H9 (cell line): ENCODE measurements around the gene WDR83. TPM values are rescaled to one million over a fixed set of nuclear protein-coding genes. Genes with fewer than 3 reads are reported as not detected.

Source experiments
- DNase-seq: peaks from one replicate; pipeline ENCODE4 v3.0.0-alpha.2; 2017
- H2AFZ ChIP-seq: one replicate; pipeline ENCODE4 v1.6.1; 2013; ENCODE audit warnings: mild to moderate bottlenecking, low read length, control low read depth, moderate library complexity
- H2AK5ac ChIP-seq: 2 replicates; pipeline ENCODE4 v1.6.1; 2013; ENCODE audit warnings: low read length, control low read depth, mixed read lengths; ENCODE audit not compliant: insufficient read length
- H2BK120ac ChIP-seq: one replicate; pipeline ENCODE4 v1.6.1; 2013; ENCODE audit warnings: low read depth, mild to moderate bottlenecking, low read length, control low read depth, inconsistent platforms; ENCODE audit not compliant: poor library complexity, severe bottlenecking
- H2BK12ac ChIP-seq: 2 replicates; pipeline ENCODE4 v1.6.1; 2013; ENCODE audit warnings: low read length, control low read depth, mixed read lengths, low read depth; ENCODE audit not compliant: insufficient read length
- H2BK15ac ChIP-seq: 2 replicates; pipeline ENCODE4 v1.6.1; 2013; ENCODE audit warnings: low read depth, low read length, control low read depth
- H2BK20ac ChIP-seq: one replicate; pipeline ENCODE4 v1.6.1; 2013; ENCODE audit warnings: low read depth, mild to moderate bottlenecking, low read length, control low read depth, inconsistent platforms; ENCODE audit not compliant: poor library complexity, severe bottlenecking
- H2BK5ac ChIP-seq: 2 replicates; pipeline ENCODE4 v1.6.1; 2013; ENCODE audit warnings: low read length, control low read depth, mixed read lengths; ENCODE audit not compliant: insufficient read length
- H3K14ac ChIP-seq: 2 replicates; pipeline ENCODE4 v1.6.1; 2013; ENCODE audit warnings: low read length, control low read depth; ENCODE audit not compliant: insufficient read depth
- H3K18ac ChIP-seq: 2 replicates; pipeline ENCODE4 v1.6.1; 2013; ENCODE audit warnings: low read depth, mild to moderate bottlenecking, mixed read lengths, low read length, control low read depth; ENCODE audit not compliant: insufficient read length
- H3K23ac ChIP-seq: 2 replicates; pipeline ENCODE4 v1.6.1; 2013; ENCODE audit warnings: low read length, control low read depth, mixed read lengths, low read depth; ENCODE audit not compliant: insufficient read length
- H3K23me2 ChIP-seq: 2 replicates; pipeline ENCODE4 v1.6.1; 2013; ENCODE audit warnings: low read depth, mild to moderate bottlenecking, mixed read lengths, low read length, control low read depth; ENCODE audit not compliant: insufficient read length, poor library complexity, severe bottlenecking
- H3K27ac ChIP-seq: 2 replicates; pipeline ENCODE4 v1.5.1; 2013; ENCODE audit warnings: low read length, control low read depth, mixed read lengths, low read depth; ENCODE audit not compliant: insufficient read length
- H3K27me3 ChIP-seq: 2 replicates; pipeline ENCODE4 v1.6.1; 2013; ENCODE audit warnings: low read length, control low read depth, inconsistent platforms; ENCODE audit not compliant: insufficient read depth
- H3K4ac ChIP-seq: 2 replicates; pipeline ENCODE4 v1.6.1; 2013; ENCODE audit warnings: low read depth, mild to moderate bottlenecking, control low read depth, inconsistent platforms, low read length, moderate library complexity
- H3K4me1 ChIP-seq: 2 replicates; pipeline ENCODE4 v1.6.1; 2013; ENCODE audit warnings: low read length, control low read depth, inconsistent platforms; ENCODE audit not compliant: insufficient read depth
- H3K4me2 ChIP-seq: 2 replicates; pipeline ENCODE4 v1.6.1; 2013; ENCODE audit warnings: low read length, control low read depth, mixed read lengths; ENCODE audit not compliant: insufficient read length, insufficient read depth
- H3K56ac ChIP-seq: 2 replicates; pipeline ENCODE4 v1.6.1; 2013; ENCODE audit warnings: low read depth, mild to moderate bottlenecking, mixed read lengths, low read length, control low read depth; ENCODE audit not compliant: insufficient read length
- H3K79me1 ChIP-seq: 2 replicates; pipeline ENCODE4 v1.6.1; 2013; ENCODE audit warnings: low read depth, mild to moderate bottlenecking, moderate library complexity, low read length, control low read depth, inconsistent platforms; ENCODE audit not compliant: insufficient read depth, poor library complexity, severe bottlenecking
- H3K79me2 ChIP-seq: 2 replicates; pipeline ENCODE4 v1.6.1; 2013; ENCODE audit warnings: low read length, control low read depth, inconsistent platforms; ENCODE audit not compliant: insufficient read depth
- H3K9ac ChIP-seq: 2 replicates; pipeline ENCODE4 v1.6.1; 2013; ENCODE audit warnings: low read length, control low read depth, mixed read lengths; ENCODE audit not compliant: insufficient read length; ENCODE audit errors: extremely low read depth
- H3K9me3 ChIP-seq: one replicate; pipeline ENCODE4 v1.6.1; 2013; ENCODE audit warnings: low read depth, low read length, inconsistent platforms; ENCODE audit not compliant: control insufficient read depth
- H3T11ph ChIP-seq: one replicate; pipeline ENCODE4 v1.6.1; 2013; ENCODE audit warnings: mild to moderate bottlenecking, low read length, control low read depth, inconsistent platforms
- H4K20me1 ChIP-seq: one replicate; pipeline ENCODE4 v1.6.1; 2013; ENCODE audit not compliant: control insufficient read depth, insufficient read length, insufficient read depth
- H4K5ac ChIP-seq: 2 replicates; pipeline ENCODE4 v1.6.1; 2013; ENCODE audit warnings: low read depth, mild to moderate bottlenecking, mixed read lengths, low read length, control low read depth; ENCODE audit not compliant: insufficient read length
- H4K8ac ChIP-seq: replicated peaks from 2 replicates; pipeline ENCODE4 v1.6.1; 2013; ENCODE audit warnings: low read length, control low read depth, mixed read lengths, low read depth; ENCODE audit not compliant: insufficient read length
- H4K91ac ChIP-seq: 2 replicates; pipeline ENCODE4 v1.6.1; 2013; ENCODE audit warnings: low read depth, mild to moderate bottlenecking, moderate library complexity, mixed read lengths, low read length, control low read depth; ENCODE audit not compliant: insufficient read length
- H3K27ac Mint-ChIP-seq, 3 experiments: 2 replicates in 2 of 3; 3 replicates in 1 of 3; pipeline ENCODE4 v1.8.0; 2020 to 2021; ENCODE audit warnings: mixed read lengths in 3 of 3, mild to moderate bottlenecking in 1 of 3, moderate library complexity in 1 of 3
- H3K27me3 Mint-ChIP-seq: 2 replicates; pipeline ENCODE4 v1.8.0; 2021; ENCODE audit warnings: low read depth, mild to moderate bottlenecking, moderate library complexity, mixed read lengths
- H3K36me3 Mint-ChIP-seq, 3 experiments: 2 replicates in 2 of 3; 3 replicates in 1 of 3; pipeline ENCODE4 v1.8.0; 2020 to 2021; ENCODE audit warnings: low read depth in 3 of 3, mixed read lengths in 3 of 3; ENCODE audit not compliant: insufficient read depth in 1 of 3
- H3K4me1 Mint-ChIP-seq, 2 experiments: 2 replicates each; pipeline ENCODE4 v1.8.0; 2020; ENCODE audit warnings: mixed read lengths in 2 of 2
- H3K4me3 Mint-ChIP-seq, 2 experiments: 2 replicates in 1 of 2; 3 replicates in 1 of 2; pipeline ENCODE4 v1.8.0; 2020 to 2021; ENCODE audit warnings: mild to moderate bottlenecking in 2 of 2, mixed read lengths in 2 of 2, moderate library complexity in 1 of 2
- H3K9me3 Mint-ChIP-seq, 2 experiments: 2 replicates in 1 of 2; 3 replicates in 1 of 2; pipeline ENCODE4 v1.8.0; 2020; ENCODE audit warnings: mild to moderate bottlenecking in 2 of 2, mixed read lengths in 2 of 2, moderate library complexity in 1 of 2
- CTCF ChIP-seq: fragments of 200-600 bp; sonication (generic); conservative IDR thresholded peaks from 3 replicates; pipeline ENCODE4 v1.8.0; 2021; ENCODE audit warnings: antibody characterized with exemption, mild to moderate bottlenecking
- WGBS: extraction: QIAGEN DNeasy Blood & Tissue Kit; methylation state at CpG from one replicate; pipeline ENCODE4 v1.1.7; 2013; ENCODE audit warnings: missing lambda C conversion rate, low lambda C conversion rate, mixed read lengths; ENCODE audit not compliant: insufficient read length; ENCODE audit errors: extremely low coverage; 5-methylcytosine and 5-hydroxymethylcytosine counted together
- total RNA-seq: library from RNA; stranded (reverse); gene quantifications from 2 replicates; pipeline ENCODE4 v1.2.1, GENCODE V29; 2021

Gene WDR83
- total RNA-seq, 1 experiment from 2014 or later, result 21.0 TPM

- H2BK120ac ChIP-seq, result no peak overlapping the region
- no peak overlapping the region for H2AK5ac ChIP-seq
- no peak overlapping the region for H2BK15ac ChIP-seq
- Mint-ChIP-seq H3K36me3 (peaks cover 59 to 90% (median 83%) of the 10 kb centered on the region in 3 experiments), H3K9me3 (no peaks in the 10 kb centered on the region; a peak in 1 of 5 replicates), H3K4me1 (peaks cover 7 to 14% of the 10 kb centered on the region in 2 experiments), H3K4me3 (no peak overlapping the region), H3K27me3 (no peaks in the 10 kb centered on the region; the same call in 1 of the 2 replicates), H3K27ac (0 out of 7 replicates have a peak overlapping the region, but pooled peaks of 1 of the 3 experiments have one; percentile 35)
- H3K23me2 ChIP-seq, result no peaks in the 10 kb centered on the region
- no peak overlapping the region for H2BK20ac ChIP-seq
- no peak overlapping the region for H3T11ph ChIP-seq
- no peak overlapping the region for H3K56ac ChIP-seq
- H3K9ac ChIP-seq, result no peak overlapping the region
- no peak overlapping the region for H2BK5ac ChIP-seq
- H3K79me1 ChIP-seq, result no peaks in the 10 kb centered on the region
- no peak overlapping the region for H3K27ac ChIP-seq
- DNase-seq, result no peak
- H4K20me1 ChIP-seq, result no peaks in the 10 kb centered on the region
- H3K4me1 ChIP-seq, result no peaks in the 10 kb centered on the region
- no peak overlapping the region for H3K23ac ChIP-seq
- H4K91ac ChIP-seq, result no peak overlapping the region
- no peak overlapping the region for H3K4me2 ChIP-seq
- TF ChIP-seq CTCF, result no peak
- WGBS, result no CpG with 5 or more reads among the region's 29 CpGs
- no peaks in the 10 kb centered on the region for H3K27me3 ChIP-seq
- no peak overlapping the region for H4K5ac ChIP-seq
- H3K9me3 ChIP-seq, result no peaks in the 10 kb centered on the region
- no peak overlapping the region for H3K14ac ChIP-seq
- H3K18ac ChIP-seq, result no peak overlapping the region
- no peak overlapping the region for H2AFZ ChIP-seq
- H3K79me2 ChIP-seq, result no peaks in the 10 kb centered on the region
- no peak overlapping the region for H2BK12ac ChIP-seq
- no peak overlapping the region for H4K8ac ChIP-seq
- H3K4ac ChIP-seq, result no peak overlapping the region
These were observed 39.2 kb downstream of the WDR83 start for GRCh38 chr19:12705654-12706331.
